Testis (tissue), 3 donors: ENCODE results near the gene SARM1. TPM values are rescaled to one million over a fixed set of nuclear protein-coding genes. Genes with fewer than 3 reads are reported as not detected.
"Not testable (repeated sequence)": the region's sequence is repeated elsewhere in the genome, so short reads cannot be mapped to it uniquely, and the experiment has no call there.

Experiments
- DNase-seq: peaks from one replicate; pipeline ENCODE4 v3.0.0-alpha.2; 2019
- H3K27ac ChIP-seq, 2 donors: fragments of 200-600 bp; sonication (generic); one replicate each; pipeline ENCODE4 v1.5.1; 2019
- H3K27me3 ChIP-seq: fragments of 200-600 bp; sonication (generic); one replicate; pipeline ENCODE4 v1.5.1; 2019
- H3K36me3 ChIP-seq: fragments of 200-600 bp; sonication (generic); one replicate; pipeline ENCODE4 v1.5.1; 2017; ENCODE audit warnings: low read depth; ENCODE audit errors: missing control alignments
- H3K4me1 ChIP-seq: fragments of 200-600 bp; sonication (generic); one replicate; pipeline ENCODE4 v1.5.1; 2019
- H3K4me3 ChIP-seq, 2 donors: fragments of 200-600 bp; sonication (generic); one replicate each; pipeline ENCODE4 v1.5.1; 2017 to 2019
- H3K9me3 ChIP-seq: fragments of 200-600 bp; sonication (generic); one replicate; pipeline ENCODE4 v1.5.1; 2017
- POLR2A ChIP-seq: fragments of 450-650 bp; IDR thresholded peaks from one replicate; pipeline ENCODE4 v1.6.1; 2017; ENCODE audit warnings: antibody characterized with exemption, mild to moderate bottlenecking, moderate library complexity
- WGBS, 2 donors: methylation state at CpG; one replicate each; pipeline ENCODE4 v1.1.5; 2018; 5-methylcytosine and 5-hydroxymethylcytosine counted together
- intact Hi-C: fragments of 100-400 bp; cut with DNase I; formaldehyde crosslinking; loops from one replicate; pipeline ENCODE4 v1.15.1; 2023; ENCODE audit warnings: low total_unique reads
- polyA plus RNA-seq: library from polyadenylated mRNA; stranded (reverse); fragments of 350-450 nt; fragmentation: Illumina TruSeq; extraction: RNeasy Lipid Tissue Mini Kit (QIAGEN cat#74804); gene quantifications from one replicate; pipeline ENCODE4 v1.2.3, GENCODE V29; 2014; ENCODE audit warnings: low read depth, low replicate concordance; ENCODE audit not compliant: insufficient read depth
- total RNA-seq, 2 donors: library from RNA; depleted of rRNA; stranded (reverse); fragments of >200 nt; gene quantifications; one replicate each; pipeline ENCODE4 v1.2.3, GENCODE V29; 2016
- TF ChIP-seq, protein P1 (sequence below), 3 experiments: fragments of 450-650 bp in 2 of 3; fragments of 200-600 bp in 1 of 3; sonication (generic) in 1 of 3; IDR thresholded peaks; one replicate each; pipeline ENCODE4 v1.5.1; 2016 to 2019; ENCODE audit warnings: antibody characterized with exemption in 3 of 3, mild to moderate bottlenecking in 2 of 3, moderate library complexity in 1 of 3

The SARM1 gene
- total and polyA plus RNA-seq, 3 donors from 2014 or later, result 6.6 to 19.9 (median 18.6) TPM

DNA sequence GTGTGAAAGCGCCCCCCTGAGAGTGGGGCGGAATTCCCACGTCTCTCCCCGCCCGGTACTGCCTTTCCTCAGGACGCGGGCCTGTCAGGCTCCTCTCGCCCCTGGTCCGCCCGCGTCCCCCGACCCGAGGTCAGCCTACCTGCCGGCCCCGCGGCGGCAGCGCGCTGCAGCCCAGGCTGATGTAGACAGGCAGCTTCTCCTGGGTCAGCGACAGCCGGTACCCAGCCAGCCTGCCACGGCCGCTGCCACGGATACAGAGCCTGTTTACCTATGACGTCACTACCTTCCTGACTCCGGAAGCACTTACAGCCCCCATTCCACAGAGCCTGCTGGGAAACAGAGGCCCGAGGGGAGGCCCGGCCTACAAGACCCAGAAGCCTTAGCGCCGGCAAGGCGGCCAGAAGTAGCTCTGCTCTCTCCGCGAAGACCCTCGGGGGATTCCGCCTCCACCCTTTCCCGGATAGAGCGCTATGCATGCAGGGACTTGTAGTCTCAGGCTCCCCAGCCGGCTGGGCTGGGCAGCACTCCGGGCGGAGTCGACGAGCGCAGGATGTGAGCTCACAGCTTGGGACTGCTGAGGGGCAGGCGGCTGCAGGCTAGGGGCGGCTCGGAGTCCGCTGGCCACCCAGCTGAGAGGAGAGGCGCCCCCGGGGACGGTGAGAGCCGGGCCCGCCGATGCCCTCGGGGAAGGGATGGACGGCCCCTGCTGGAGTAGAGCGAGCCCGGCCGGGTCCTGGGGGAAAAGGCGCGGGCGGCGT is 36.1 kb upstream of the SARM1 start, which contains the start of the genes IFT20 and TNFAIP1:
IFT20 (minus strand) TSS at position 272 of the 758 bp plus-strand sequence. CDS start 3,487 bp downstream, outside the sequence.
TNFAIP1 (plus strand) TSS at position 561 of the 758 bp plus-strand sequence. CDS start 3,761 bp downstream, outside the sequence.
- TF ChIP-seq POLR2A, result peak; percentile 34
- TF ChIP-seq, protein P1, sequence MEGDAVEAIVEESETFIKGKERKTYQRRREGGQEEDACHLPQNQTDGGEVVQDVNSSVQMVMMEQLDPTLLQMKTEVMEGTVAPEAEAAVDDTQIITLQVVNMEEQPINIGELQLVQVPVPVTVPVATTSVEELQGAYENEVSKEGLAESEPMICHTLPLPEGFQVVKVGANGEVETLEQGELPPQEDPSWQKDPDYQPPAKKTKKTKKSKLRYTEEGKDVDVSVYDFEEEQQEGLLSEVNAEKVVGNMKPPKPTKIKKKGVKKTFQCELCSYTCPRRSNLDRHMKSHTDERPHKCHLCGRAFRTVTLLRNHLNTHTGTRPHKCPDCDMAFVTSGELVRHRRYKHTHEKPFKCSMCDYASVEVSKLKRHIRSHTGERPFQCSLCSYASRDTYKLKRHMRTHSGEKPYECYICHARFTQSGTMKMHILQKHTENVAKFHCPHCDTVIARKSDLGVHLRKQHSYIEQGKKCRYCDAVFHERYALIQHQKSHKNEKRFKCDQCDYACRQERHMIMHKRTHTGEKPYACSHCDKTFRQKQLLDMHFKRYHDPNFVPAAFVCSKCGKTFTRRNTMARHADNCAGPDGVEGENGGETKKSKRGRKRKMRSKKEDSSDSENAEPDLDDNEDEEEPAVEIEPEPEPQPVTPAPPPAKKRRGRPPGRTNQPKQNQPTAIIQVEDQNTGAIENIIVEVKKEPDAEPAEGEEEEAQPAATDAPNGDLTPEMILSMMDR (IDR thresholded peaks at IDR 0.05), result no peak
- Histone ChIP-seq H3K36me3 (no peaks in the 10 kb centered on the region), H3K27me3 (no peaks in the 10 kb centered on the region), H3K27ac (peak within 1 kb of the TSS; percentile 90), H3K4me3 (peak within 1 kb of the TSS; percentile 82 to 83), H3K9me3 (no peaks in the 10 kb centered on the region), H3K4me1 (peaks cover 33% of the 10 kb centered on the region)
- intact Hi-C loops, result no loop called here
- 0% methylated on average over 1 to 53 of the region's 62 CpGs for WGBS, 2 donors
- DNase-seq, result peak; percentile 99

- intact Hi-C loops, result no loop called here
- no peaks in the 10 kb centered on the region for H3K36me3 ChIP-seq
- no peaks in the 10 kb centered on the region for H3K9me3 ChIP-seq
- 5 to 16% methylated on average over 9 to 29 of the region's 29 CpGs for WGBS, 2 donors
- peak overlapping the region; percentile 82 to 83 for H3K4me3 ChIP-seq
- H3K27ac ChIP-seq, result peak overlapping the region; percentile 90
- H3K4me1 ChIP-seq, result peaks cover 33% of the 10 kb centered on the region
- no peaks in the 10 kb centered on the region for H3K27me3 ChIP-seq
- peak; percentile 81 for DNase-seq
- TF ChIP-seq POLR2A, result no peak
- TF ChIP-seq, protein P1 (IDR thresholded peaks at IDR 0.05), result no peak
These were observed 35.3 kb upstream of the SARM1 start for GRCh38 chr17:28335959-28336871.

DNA sequence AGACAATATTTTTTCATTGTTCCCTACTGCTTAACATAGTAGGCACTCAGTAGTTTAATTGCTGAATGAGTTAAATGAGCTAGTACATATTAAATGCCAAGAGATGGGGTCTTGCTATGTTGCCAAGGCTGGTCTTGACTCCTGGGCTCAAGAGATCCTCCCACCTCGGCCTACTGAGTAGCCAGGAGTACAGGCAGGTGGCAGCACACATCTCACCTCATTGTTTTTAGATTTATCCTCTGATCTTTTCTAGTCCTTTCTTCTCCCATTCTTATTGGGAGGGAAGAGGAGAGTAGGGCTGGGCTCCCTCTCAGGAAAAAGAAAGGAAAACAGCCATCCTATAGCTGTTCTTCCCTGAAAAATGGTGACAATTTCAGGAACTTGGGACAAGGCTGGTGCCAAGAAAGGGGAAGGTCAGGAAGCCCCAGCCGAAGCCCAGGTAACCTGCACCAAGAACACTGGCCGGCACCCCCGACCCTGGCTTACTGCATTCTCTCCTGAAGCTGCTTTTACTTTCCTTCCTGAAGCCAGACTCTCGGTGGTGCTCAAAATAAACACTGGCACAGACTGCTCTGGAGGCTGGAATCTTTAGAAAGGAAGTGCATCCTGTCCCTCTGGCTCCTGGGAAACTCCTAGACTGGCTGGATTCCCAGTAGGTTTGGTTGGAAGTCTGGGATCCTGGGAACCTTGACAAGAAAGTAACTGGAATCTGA is 33.3 kb upstream of the SARM1 start:
- intact Hi-C loops, result no loop called here
- TF ChIP-seq, protein P1 (IDR thresholded peaks at IDR 0.05), result no peak
- TF ChIP-seq POLR2A, result no peak
- Histone ChIP-seq H3K36me3 (no peaks in the 10 kb centered on the region), H3K4me1 (peaks cover 33% of the 10 kb centered on the region), H3K9me3 (no peaks in the 10 kb centered on the region), H3K27ac (no peak overlapping the region), H3K27me3 (no peaks in the 10 kb centered on the region), H3K4me3 (no peak overlapping the region)
- DNase-seq, result no peak
- WGBS, 2 donors, result 59 to 71% methylated on average over 5 of the region's 5 CpGs

- 88 to 97% methylated on average over 8 of the region's 8 CpGs for WGBS, 2 donors
- H3K27ac ChIP-seq, H3K36me3 ChIP-seq, H3K27me3 ChIP-seq, DNase-seq, H3K4me3 ChIP-seq, intact Hi-C loops, H3K9me3 ChIP-seq: not testable (repeated sequence)
- H3K4me1 ChIP-seq, result peaks cover 29% of the 10 kb centered on the region
These were observed 32.7 kb upstream of the SARM1 start for GRCh38 chr17:28338769-28339212.
